Activated CD8-positive, alpha-beta memory T cell treated with anti-CD3 and anti-CD28 coated beads for 4 hours (primary cell): ENCODE measurements around the gene TIMM21.
A peak's percentile ranks its signal among the peaks of the same experiment; 100 is the strongest.

ENCODE experiments used
- DNase-seq, 2 donors: peaks; one replicate each; pipeline ENCODE4 v3.0.0-alpha.2; 2020; ENCODE audit warnings: low read depth in 2 of 2

The TIMM21 gene

GRCh38 chr18:74191577-74191976 lies 43.3 kb downstream of the TIMM21 start:
- DNase-seq: no peak

- no peak for DNase-seq
Measured at GRCh38 chr18:74194691-74195090, 46.4 kb downstream of the TIMM21 start.

- peak in 1 of 2 donors; percentile 20 for DNase-seq
Measured at GRCh38 chr18:74196220-74197119, 48.1 kb downstream of the TIMM21 start.

GRCh38 chr18:74197705-74198341 lies 49.5 kb downstream of the TIMM21 start:
- DNase-seq: no peak

- DNase-seq: no peak
Measured at GRCh38 chr18:74198453-74198852, 50.1 kb downstream of the TIMM21 start.

- no peak for DNase-seq
Measured at GRCh38 chr18:74200780-74201179, 52.5 kb downstream of the TIMM21 start.

GRCh38 chr18:74203811-74204210 lies 55.5 kb downstream of the TIMM21 start:
- DNase-seq: no peak

- DNase-seq: no peak
Measured at GRCh38 chr18:74204526-74205152, 56.3 kb downstream of the TIMM21 start.
